GM12892 (cell line): ENCODE results near the gene STK39.

Source experiments
- POLR2A ChIP-seq: IDR thresholded peaks from 2 replicates; pipeline ENCODE4 v1.6.1; 2011; ENCODE audit warnings: low read depth, low read length, control low read depth
- POLR2AphosphoS5 ChIP-seq: IDR thresholded peaks from 2 replicates; pipeline ENCODE4 v1.6.1; 2011; ENCODE audit warnings: low read depth, low read length, control low read depth
- TAF1 ChIP-seq: IDR thresholded peaks from 2 replicates; pipeline ENCODE4 v1.6.1; 2011; ENCODE audit warnings: low read depth, mild to moderate bottlenecking, control low read depth, low read length, borderline replicate concordance

DNA sequence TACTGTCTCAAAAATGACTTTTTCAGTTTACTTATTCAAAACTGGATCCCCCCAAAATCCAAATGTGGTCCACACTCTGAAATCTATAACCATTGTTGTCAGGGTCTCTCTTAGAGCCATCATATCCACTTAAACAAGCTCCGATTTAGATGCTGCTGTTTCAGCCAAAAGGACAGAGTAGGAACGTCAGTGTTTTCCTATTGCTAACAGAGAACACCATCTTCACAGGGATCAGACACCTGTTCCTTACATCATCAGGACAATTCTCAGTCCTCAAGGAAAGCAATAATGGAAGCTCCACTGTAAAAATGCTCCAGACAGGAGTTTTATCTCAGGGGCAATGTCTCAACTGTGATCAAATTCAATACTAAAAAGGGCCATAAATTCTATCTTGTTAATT is 155.4 kb downstream of the STK39 start:
- no peak for TF ChIP-seq POLR2AphosphoS5
- no peak for TF ChIP-seq POLR2A
- no peak for TF ChIP-seq TAF1
